Kidney epithelial cell (primary cell): Measurements from ENCODE around the gene ITSN1. TPM values are rescaled to one million over a fixed set of nuclear protein-coding genes. Genes with fewer than 3 reads are reported as not detected.

Experiments
- DNase-seq: peaks from one replicate; pipeline ENCODE4 v3.0.0-alpha.2; 2010; ENCODE audit warnings: low read depth
- H3K27me3 ChIP-seq: 2 replicates; pipeline ENCODE4 v1.6.0; 2011; ENCODE audit warnings: low read length; ENCODE audit not compliant: control insufficient read depth, insufficient read depth
- H3K36me3 ChIP-seq: 2 replicates; pipeline ENCODE4 v1.5.1; 2011; ENCODE audit warnings: low read length; ENCODE audit not compliant: control insufficient read depth, insufficient read depth
- H3K4me3 ChIP-seq: 2 replicates; pipeline ENCODE4 v1.5.1; 2011; ENCODE audit warnings: low read depth, mild to moderate bottlenecking, control low read depth, low read length
- CTCF ChIP-seq: IDR thresholded peaks from 2 replicates; pipeline ENCODE4 v1.5.1; 2011; ENCODE audit warnings: mild to moderate bottlenecking, moderate library complexity, low read length, control low read depth, inconsistent platforms; ENCODE audit not compliant: insufficient read depth, poor library complexity, severe bottlenecking
- total RNA-seq: library from RNA; depleted of rRNA; stranded (reverse); fragments of >200 nt; gene quantifications from 2 replicates; pipeline ENCODE4 v1.2.3, GENCODE V29; 2015

ITSN1 gene
- total RNA-seq, 1 donor from 2014 or later, result 20.4 TPM

- Histone ChIP-seq H3K4me3 (no peak overlapping the region), H3K36me3 (no peaks in the 10 kb centered on the region), H3K27me3 (no peaks in the 10 kb centered on the region)
- TF ChIP-seq CTCF, result no peak
- DNase-seq, result peak; percentile 72
Measured at GRCh38 chr21:33848249-33848953, 206.1 kb downstream of the ITSN1 start.

- no peak for DNase-seq
- no peak for TF ChIP-seq CTCF
- no peak overlapping the region for H3K4me3 ChIP-seq
- no peaks in the 10 kb centered on the region for H3K36me3 ChIP-seq
- no peaks in the 10 kb centered on the region for H3K27me3 ChIP-seq
Measured at GRCh38 chr21:33849834-33850233, 207.5 kb downstream of the ITSN1 start.

- no peak overlapping the region for H3K4me3 ChIP-seq
- no peaks in the 10 kb centered on the region for H3K27me3 ChIP-seq
- DNase-seq, result no peak
- no peak for TF ChIP-seq CTCF
- H3K36me3 ChIP-seq, result no peaks in the 10 kb centered on the region
Measured at GRCh38 chr21:33850401-33850800, 208.1 kb downstream of the ITSN1 start.

- Histone ChIP-seq H3K36me3 (no peaks in the 10 kb centered on the region), H3K27me3 (no peaks in the 10 kb centered on the region), H3K4me3 (no peak overlapping the region)
- no peak for TF ChIP-seq CTCF
- no peak for DNase-seq
Measured at GRCh38 chr21:33850985-33851384, 208.7 kb downstream of the ITSN1 start.

- H3K27me3 ChIP-seq, result peaks cover 3% of the 10 kb centered on the region
- no peak for DNase-seq
- H3K36me3 ChIP-seq, result no peaks in the 10 kb centered on the region
- no peak overlapping the region for H3K4me3 ChIP-seq
- no peak for TF ChIP-seq CTCF
Measured at GRCh38 chr21:33852485-33852884, 210.2 kb downstream of the ITSN1 start.

- no peak for DNase-seq
- no peaks in the 10 kb centered on the region for H3K36me3 ChIP-seq
- peaks cover 3% of the 10 kb centered on the region for H3K27me3 ChIP-seq
- no peak for TF ChIP-seq CTCF
- no peak overlapping the region for H3K4me3 ChIP-seq
Measured at GRCh38 chr21:33854604-33855003, 212.3 kb downstream of the ITSN1 start.
